ENCODE data around the gene AHNAK2. TPM values are rescaled to one million over a fixed set of nuclear protein-coding genes. Genes with fewer than 3 reads are reported as not detected.

The AHNAK2 gene
- total RNA-seq, 1 experiment from 2014 or later = 30.8 TPM

GRCh38 chr14:104955396-104955770 lies 22.8 kb downstream of the AHNAK2 start:
- DNase-seq = no peak
- H3K79me2 ChIP-seq (ENCODE audit: low read depth) = no peaks in the 10 kb centered on the region
- ChIA-PET CTCF (no interaction called here), POLR2A (ENCODE audit: unreplicated experiment) (no interaction called here)
- H3K4me3 ChIP-seq = no peak overlapping the region
- no peaks in the 10 kb centered on the region for H3K9me2 ChIP-seq (ENCODE audit: insufficient read depth)
- no peaks in the 10 kb centered on the region for H3K36me3 ChIP-seq (ENCODE audit: low read depth)
- H3K27me3 ChIP-seq (ENCODE audit: insufficient read depth, low read depth) = no peaks in the 10 kb centered on the region
- no peaks in the 10 kb centered on the region for H3F3A ChIP-seq (ENCODE audit: insufficient read depth, low read depth)
- H4K20me1 ChIP-seq (ENCODE audit: insufficient read depth) = no peaks in the 10 kb centered on the region
- no peaks in the 10 kb centered on the region for H3K9me3 ChIP-seq (ENCODE audit: insufficient read depth, low read depth)
- H3K4me2 ChIP-seq = no peak overlapping the region
- TF ChIP-seq EZH2 (IDR thresholded peaks at IDR 0.05; ENCODE audit: low read depth) (no peak), CTCF (conservative IDR thresholded peaks at IDR 0.05) (no peak)
- H3K4me1 ChIP-seq (replicated peaks; ENCODE audit: insufficient read depth) = no peaks in the 10 kb centered on the region
- intact Hi-C loops (cut with micrococcal nuclease; ENCODE audit: unreplicated experiment) = no loop called here
- H3K27ac ChIP-seq = no peak overlapping the region
- H2AFZ ChIP-seq = no peak overlapping the region
- BruUV-seq (replicated peaks) = no TSS peak

GRCh38 chr14:104954746-104955395 lies 23.3 kb downstream of the AHNAK2 start:
- Histone ChIP-seq H3K27ac (no peak overlapping the region), H3K4me3 (no peak overlapping the region), H3K9me3 (ENCODE audit: insufficient read depth, low read depth) (no peaks in the 10 kb centered on the region), H3K27me3 (ENCODE audit: insufficient read depth, low read depth) (no peaks in the 10 kb centered on the region), H4K20me1 (ENCODE audit: insufficient read depth) (no peaks in the 10 kb centered on the region), H3K4me2 (no peak overlapping the region), H3K79me2 (ENCODE audit: low read depth) (no peaks in the 10 kb centered on the region), H2AFZ (no peak overlapping the region), H3K9me2 (ENCODE audit: insufficient read depth) (no peaks in the 10 kb centered on the region), H3K36me3 (ENCODE audit: low read depth) (no peaks in the 10 kb centered on the region), H3F3A (ENCODE audit: insufficient read depth, low read depth) (no peaks in the 10 kb centered on the region), H3K4me1 (replicated peaks; ENCODE audit: insufficient read depth) (no peaks in the 10 kb centered on the region)
- no TSS peak for BruUV-seq (replicated peaks)
- no peak for DNase-seq
- TF ChIP-seq EZH2 (IDR thresholded peaks at IDR 0.05; ENCODE audit: low read depth) (no peak), CTCF (conservative IDR thresholded peaks at IDR 0.05) (no peak)
- CTCF ChIA-PET = no interaction called here
- POLR2A ChIA-PET (ENCODE audit: unreplicated experiment) = no interaction called here
- intact Hi-C loops (cut with micrococcal nuclease; ENCODE audit: unreplicated experiment) = no loop called here

- Histone ChIP-seq H3K27me3 (ENCODE audit: insufficient read depth, low read depth) (no peaks in the 10 kb centered on the region), H3K4me3 (no peak overlapping the region), H3K9me3 (ENCODE audit: insufficient read depth, low read depth) (no peaks in the 10 kb centered on the region), H4K20me1 (ENCODE audit: insufficient read depth) (no peaks in the 10 kb centered on the region), H3K4me1 (replicated peaks; ENCODE audit: insufficient read depth) (no peaks in the 10 kb centered on the region), H3F3A (ENCODE audit: insufficient read depth, low read depth) (no peaks in the 10 kb centered on the region), H3K79me2 (ENCODE audit: low read depth) (no peaks in the 10 kb centered on the region), H3K9me2 (ENCODE audit: insufficient read depth) (no peaks in the 10 kb centered on the region), H3K36me3 (ENCODE audit: low read depth) (no peaks in the 10 kb centered on the region), H3K4me2 (no peak overlapping the region), H3K27ac (no peak overlapping the region), H2AFZ (no peak overlapping the region)
- BruUV-seq (replicated peaks) = no TSS peak
- ChIA-PET POLR2A (ENCODE audit: unreplicated experiment) (no interaction called here), CTCF (no interaction called here)
- intact Hi-C loops (cut with micrococcal nuclease; ENCODE audit: unreplicated experiment) = no loop called here
- no peak for DNase-seq
- TF ChIP-seq CTCF (conservative IDR thresholded peaks at IDR 0.05) (no peak), EZH2 (IDR thresholded peaks at IDR 0.05; ENCODE audit: low read depth) (no peak)
Measured at GRCh38 chr14:104953896-104954656, 24.1 kb downstream of the AHNAK2 start.
